ENCODE data around the gene PCDHGA3.
A peak's percentile ranks its signal among the peaks of the same experiment; 100 is the strongest.
"Not testable (repeated sequence)": the region's sequence is repeated elsewhere in the genome, so short reads cannot be mapped to it uniquely, and the experiment has no call there.

PCDHGA3 gene

DNA sequence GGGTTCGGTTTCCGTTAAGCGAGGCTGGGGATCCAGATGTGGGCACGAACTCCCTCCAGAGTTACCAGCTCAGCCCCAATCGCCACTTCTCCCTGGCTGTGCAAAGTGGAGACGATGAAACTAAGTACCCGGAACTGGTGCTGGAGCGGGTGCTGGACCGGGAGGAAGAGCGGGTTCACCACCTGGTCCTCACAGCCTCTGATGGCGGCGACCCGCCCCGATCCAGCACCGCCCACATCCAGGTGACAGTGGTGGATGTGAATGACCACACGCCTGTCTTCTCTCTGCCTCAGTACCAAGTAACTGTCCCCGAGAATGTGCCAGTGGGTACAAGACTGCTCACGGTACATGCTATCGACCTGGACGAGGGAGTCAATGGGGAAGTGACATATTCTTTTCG is 39.7 kb downstream of the PCDHGA3 start:
- DNase-seq (ENCODE audit: low read depth): no peak

- DNase-seq (ENCODE audit: low read depth): no peak
These were observed 41.0 kb downstream of the PCDHGA3 start for GRCh38 chr5:141384471-141385267.

DNA sequence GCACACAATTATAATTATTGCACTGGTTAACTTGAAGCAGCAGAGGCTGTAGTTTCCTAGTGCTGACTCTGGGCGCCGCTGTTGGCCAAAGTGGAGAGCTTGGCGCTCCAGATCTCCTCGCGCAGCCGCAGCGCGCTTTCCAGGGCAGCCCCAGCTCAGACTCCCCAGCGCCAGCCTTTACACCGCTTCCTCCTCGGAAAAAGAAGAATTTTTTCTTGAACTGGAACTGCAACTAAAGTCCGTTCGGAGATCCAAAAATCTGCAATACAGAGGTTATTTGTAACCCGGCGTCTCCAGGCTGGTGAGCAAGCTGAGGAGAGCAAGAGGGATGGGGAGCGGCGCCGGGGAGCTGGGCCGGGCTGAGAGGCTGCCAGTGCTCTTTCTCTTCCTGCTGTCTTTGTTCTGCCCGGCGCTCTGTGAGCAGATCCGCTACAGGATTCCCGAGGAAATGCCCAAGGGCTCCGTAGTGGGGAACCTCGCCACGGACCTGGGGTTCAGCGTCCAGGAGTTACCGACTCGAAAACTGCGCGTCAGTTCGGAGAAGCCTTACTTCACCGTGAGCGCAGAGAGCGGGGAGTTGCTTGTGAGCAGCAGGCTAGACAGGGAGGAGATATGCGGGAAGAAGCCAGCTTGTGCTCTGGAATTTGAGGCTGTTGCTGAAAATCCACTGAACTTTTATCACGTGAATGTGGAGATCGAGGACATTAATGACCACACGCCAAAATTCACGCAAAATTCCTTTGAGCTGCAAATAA is 44.1 kb downstream of the PCDHGA3 start, which contains the start of gene PCDHGB4:
Gene PCDHGB4, plus strand, starts transcription at position 142 of the 755 bp plus-strand sequence. Its CDS starts 187 bp downstream, at position 329.
- peak; percentile 54 for DNase-seq (ENCODE audit: low read depth)

DNA sequence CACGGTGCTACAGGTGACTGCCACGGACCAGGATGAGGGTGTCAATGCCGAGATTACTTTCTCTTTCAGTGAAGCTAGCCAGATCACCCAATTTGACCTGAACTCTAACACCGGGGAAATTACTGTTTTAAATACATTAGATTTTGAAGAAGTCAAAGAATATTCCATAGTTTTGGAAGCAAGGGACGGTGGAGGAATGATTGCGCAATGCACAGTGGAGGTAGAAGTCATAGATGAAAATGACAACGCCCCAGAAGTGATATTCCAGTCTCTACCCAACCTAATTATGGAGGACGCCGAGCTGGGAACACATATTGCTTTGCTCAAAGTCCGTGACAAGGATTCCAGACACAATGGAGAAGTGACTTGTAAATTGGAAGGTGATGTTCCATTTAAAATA is 45.0 kb downstream of the PCDHGA3 start:
- DNase-seq (ENCODE audit: low read depth): no peak

DNA sequence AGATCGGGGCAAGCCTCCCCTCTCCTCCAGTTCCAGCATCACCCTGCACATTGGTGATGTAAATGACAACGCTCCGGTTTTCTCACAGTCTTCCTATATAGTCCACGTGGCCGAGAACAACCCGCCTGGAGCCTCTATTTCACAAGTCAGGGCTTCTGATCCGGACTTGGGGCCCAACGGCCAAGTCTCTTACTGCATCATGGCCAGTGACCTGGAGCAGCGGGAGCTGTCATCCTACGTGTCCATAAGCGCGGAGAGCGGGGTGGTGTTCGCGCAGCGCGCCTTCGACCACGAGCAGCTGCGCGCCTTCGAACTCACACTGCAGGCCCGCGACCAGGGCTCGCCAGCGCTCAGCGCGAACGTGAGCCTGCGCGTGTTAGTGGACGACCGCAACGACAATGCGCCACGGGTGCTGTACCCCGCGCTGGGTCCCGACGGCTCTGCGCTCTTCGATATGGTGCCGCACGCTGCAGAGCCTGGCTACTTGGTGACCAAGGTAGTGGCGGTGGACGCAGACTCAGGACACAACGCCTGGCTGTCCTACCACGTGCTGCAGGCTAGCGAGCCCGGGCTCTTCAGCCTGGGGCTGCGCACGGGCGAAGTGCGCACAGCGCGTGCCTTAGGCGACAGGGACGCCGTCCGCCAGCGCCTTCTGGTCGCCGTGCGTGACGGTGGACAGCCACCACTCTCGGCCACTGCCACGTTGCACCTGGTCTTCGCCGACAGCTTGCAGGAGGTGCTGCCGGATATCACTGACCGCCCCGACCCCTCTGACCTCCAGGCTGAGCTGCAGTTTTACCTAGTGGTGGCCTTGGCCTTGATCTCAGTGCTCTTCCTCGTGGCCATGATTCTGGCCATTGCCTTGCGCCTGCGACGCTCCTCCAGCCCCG is 45.8 kb downstream of the PCDHGA3 start:
- no peak for DNase-seq (ENCODE audit: low read depth)

- peak; percentile 27 for DNase-seq (ENCODE audit: low read depth)
These were observed 49.0 kb downstream of the PCDHGA3 start, which contains the start of gene PCDHGA8 for GRCh38 chr5:141392429-141393198. TSS of gene PCDHGA8 (plus strand) at chr5:141392633. CDS start at chr5:141392814, 181 bp downstream.

DNA sequence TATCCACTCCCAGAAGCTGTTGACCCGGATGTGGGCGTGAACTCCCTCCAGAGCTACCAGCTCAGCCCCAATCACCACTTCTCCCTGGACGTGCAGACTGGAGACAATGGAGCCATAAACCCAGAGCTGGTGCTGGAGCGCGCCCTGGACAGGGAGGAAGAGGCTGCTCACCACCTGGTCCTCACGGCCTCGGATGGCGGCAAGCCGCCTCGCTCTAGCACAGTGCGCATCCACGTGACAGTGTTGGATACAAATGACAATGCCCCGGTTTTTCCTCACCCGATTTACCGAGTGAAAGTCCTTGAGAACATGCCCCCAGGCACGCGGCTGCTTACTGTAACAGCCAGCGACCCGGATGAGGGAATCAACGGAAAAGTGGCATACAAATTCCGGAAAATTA is 49.6 kb downstream of the PCDHGA3 start:
- no peak for DNase-seq (ENCODE audit: low read depth)

DNA sequence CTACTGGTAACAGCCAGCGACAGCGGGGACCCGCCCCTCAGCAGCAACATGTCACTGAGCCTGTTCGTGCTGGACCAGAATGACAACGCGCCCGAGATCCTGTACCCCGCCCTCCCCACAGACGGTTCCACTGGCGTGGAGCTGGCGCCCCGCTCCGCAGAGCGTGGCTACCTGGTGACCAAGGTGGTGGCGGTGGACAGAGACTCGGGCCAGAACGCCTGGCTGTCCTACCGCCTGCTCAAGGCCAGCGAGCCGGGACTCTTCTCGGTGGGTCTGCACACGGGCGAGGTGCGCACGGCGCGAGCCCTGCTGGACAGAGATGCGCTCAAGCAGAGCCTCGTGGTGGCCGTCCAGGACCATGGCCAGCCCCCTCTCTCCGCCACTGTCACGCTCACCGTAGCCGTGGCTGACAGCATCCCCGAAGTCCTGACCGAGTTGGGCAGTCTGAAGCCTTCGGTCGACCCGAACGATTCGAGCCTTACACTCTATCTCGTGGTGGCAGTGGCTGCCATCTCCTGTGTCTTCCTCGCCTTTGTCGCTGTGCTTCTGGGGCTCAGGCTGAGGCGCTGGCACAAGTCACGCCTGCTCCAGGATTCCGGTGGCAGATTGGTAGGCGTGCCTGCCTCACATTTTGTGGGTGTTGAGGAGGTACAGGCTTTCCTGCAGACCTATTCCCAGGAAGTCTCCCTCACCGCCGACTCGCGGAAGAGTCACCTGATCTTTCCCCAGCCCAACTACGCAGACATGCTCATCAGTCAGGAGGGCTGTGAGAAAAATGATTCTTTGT is 51.0 kb downstream of the PCDHGA3 start:
- DNase-seq (ENCODE audit: low read depth): not testable (repeated sequence)
